ENCODE measurements around the gene TPM2.

Gene TPM2

DNA sequence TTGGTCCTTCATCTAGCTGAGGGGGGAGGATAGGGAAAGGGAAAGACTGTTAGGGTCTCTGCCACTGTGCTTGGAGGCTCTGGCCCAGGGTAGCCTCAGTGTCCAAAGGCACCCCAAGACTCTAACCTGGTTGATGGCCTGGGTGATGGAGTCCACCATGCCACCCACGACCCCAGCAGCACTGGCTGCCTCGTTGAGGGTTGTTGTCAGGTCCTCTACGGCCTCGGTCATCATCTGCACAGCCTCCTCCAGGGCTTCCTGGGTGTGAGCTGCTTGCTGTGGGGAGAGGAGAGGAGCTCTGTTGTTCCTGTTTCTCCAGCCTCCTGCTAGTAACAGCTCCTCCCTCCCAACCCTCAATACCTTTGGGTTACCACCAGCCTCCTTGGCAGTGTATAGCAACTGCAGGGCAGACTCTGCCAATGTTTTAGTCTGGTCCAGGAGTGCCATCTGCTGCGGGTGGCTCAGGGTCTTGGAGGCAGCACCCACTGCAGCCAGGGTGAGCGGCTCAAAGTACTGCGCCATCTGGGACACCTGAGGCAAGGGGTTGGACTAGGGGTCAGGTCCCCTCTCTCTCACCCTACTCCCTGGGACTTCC is 16.2 kb upstream of the TPM2 start:
- Histone ChIP-seq H3K27ac (no peak overlapping the region), H3K36me3 (peaks cover 100% of the 10 kb centered on the region)
- TF ChIP-seq, protein P1, sequence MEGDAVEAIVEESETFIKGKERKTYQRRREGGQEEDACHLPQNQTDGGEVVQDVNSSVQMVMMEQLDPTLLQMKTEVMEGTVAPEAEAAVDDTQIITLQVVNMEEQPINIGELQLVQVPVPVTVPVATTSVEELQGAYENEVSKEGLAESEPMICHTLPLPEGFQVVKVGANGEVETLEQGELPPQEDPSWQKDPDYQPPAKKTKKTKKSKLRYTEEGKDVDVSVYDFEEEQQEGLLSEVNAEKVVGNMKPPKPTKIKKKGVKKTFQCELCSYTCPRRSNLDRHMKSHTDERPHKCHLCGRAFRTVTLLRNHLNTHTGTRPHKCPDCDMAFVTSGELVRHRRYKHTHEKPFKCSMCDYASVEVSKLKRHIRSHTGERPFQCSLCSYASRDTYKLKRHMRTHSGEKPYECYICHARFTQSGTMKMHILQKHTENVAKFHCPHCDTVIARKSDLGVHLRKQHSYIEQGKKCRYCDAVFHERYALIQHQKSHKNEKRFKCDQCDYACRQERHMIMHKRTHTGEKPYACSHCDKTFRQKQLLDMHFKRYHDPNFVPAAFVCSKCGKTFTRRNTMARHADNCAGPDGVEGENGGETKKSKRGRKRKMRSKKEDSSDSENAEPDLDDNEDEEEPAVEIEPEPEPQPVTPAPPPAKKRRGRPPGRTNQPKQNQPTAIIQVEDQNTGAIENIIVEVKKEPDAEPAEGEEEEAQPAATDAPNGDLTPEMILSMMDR (IDR thresholded peaks at IDR 0.05) = no peak

DNA sequence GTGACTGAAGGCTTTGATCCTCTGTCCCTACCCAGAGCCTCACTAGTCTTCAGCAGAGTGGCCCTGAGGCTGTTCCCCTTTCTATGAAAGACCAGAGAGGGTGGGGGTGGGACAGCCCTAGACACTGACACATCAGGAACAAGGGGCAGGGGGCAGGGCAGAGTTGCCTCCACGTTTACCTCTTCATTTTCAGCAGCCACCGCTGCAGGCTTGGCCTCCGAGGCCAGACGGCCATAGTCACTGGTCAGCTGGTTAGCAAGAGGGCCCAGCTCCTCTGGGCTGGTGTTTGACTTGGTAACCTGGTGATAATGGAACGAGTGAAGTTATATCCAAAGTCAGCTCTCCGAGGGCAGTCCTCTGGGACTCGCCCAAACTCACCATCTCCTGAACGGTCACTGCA is 15.6 kb upstream of the TPM2 start:
- Histone ChIP-seq H3K9me3 (peaks cover 11% of the 10 kb centered on the region), H3K27me3 (no peaks in the 10 kb centered on the region), H3K36me3 (peaks cover 100% of the 10 kb centered on the region), H3K4me1 (ENCODE audit: control insufficient read depth in 1 of 2, insufficient read depth in 1 of 2, low read depth in 1 of 2, low read length in 1 of 2) (no peaks in the 10 kb centered on the region), H3K27ac (no peak overlapping the region), H3K4me3 (ENCODE audit: low read depth in 1 of 2, low read length in 1 of 2) (no peak overlapping the region)
- TF ChIP-seq, protein P1 (IDR thresholded peaks at IDR 0.05) = no peak

More for the DNA sequence above, 16.2 kb upstream of the TPM2 start:
- Histone ChIP-seq H3K4me1 (ENCODE audit: control insufficient read depth in 1 of 2, insufficient read depth in 1 of 2, low read depth in 1 of 2, low read length in 1 of 2) (no peaks in the 10 kb centered on the region), H3K4me3 (ENCODE audit: low read depth in 1 of 2, low read length in 1 of 2) (no peak overlapping the region), H3K9me3 (peaks cover 16% of the 10 kb centered on the region), H3K27me3 (no peaks in the 10 kb centered on the region)

DNA sequence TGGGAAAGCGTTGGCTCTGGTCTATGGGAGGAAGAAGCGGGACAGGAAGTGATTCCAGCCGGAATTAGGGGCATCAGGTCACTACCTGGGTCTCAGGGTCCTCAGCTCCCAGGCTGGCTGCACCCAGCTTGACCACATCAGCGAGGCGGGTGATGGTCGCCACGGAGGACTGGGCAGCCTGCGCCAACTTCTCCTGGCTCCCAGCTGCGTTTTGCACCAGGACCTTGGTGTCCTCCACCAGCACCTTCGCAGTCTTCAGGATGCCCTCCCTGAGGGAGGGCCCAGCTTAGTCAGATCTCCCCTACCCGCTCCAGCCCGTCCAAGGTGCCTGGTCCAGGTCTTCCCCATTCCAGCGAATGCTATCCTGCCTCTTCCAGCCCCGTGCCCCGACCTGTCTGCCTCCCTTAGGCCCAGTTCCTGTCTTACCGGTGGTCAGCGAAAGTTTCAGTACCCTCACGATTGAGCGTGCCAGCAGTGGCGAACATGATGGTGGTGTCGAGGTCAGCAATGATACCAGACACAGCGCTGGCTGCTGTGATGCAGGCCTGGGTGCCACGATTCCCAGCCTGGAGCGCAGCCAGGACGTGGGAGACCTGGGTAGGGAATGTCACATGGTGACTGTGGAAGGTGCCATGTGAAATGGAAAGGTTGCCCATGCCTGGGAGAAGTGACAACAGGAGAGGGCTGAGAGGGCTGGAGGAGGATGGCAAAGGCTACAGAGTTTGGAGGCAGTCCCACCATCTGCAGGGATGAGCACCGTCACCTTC is 14.4 kb upstream of the TPM2 start:
- H3K4me3 ChIP-seq (ENCODE audit: low read depth in 1 of 2, low read length in 1 of 2) = no peak overlapping the region
- TF ChIP-seq, protein P1 (IDR thresholded peaks at IDR 0.05) = no peak
- no peaks in the 10 kb centered on the region for H3K4me1 ChIP-seq (ENCODE audit: control insufficient read depth in 1 of 2, insufficient read depth in 1 of 2, low read depth in 1 of 2, low read length in 1 of 2)
- peaks cover 100% of the 10 kb centered on the region for H3K36me3 ChIP-seq
- no peak overlapping the region for H3K27ac ChIP-seq
- peaks cover 9% of the 10 kb centered on the region for H3K9me3 ChIP-seq
- no peaks in the 10 kb centered on the region for H3K27me3 ChIP-seq

DNA sequence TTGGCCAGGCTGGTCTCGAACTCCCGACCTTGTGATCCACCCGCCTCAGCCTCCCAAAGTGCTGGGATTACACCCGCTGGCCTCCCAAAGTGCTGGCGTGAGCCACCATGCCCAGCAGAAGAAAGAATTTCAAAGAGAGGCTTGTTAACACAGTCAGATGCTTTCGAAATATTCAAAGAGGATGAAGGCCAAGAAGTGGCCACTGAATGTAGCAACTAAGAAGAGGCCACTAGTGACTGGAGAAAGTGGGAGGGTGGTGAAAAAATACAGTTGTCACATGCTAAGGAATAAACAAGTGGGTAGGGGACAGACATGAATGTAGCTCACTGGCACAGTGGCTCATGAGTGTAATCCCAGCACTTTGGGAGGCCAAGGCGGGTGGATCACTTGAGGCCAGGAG is 13.0 kb upstream of the TPM2 start:
- Histone ChIP-seq H3K27ac (no peak overlapping the region), H3K36me3 (peaks cover 100% of the 10 kb centered on the region), H3K4me3 (ENCODE audit: low read depth in 1 of 2, low read length in 1 of 2) (no peak overlapping the region), H3K27me3 (no peaks in the 10 kb centered on the region), H3K9me3 (peaks cover 4% of the 10 kb centered on the region), H3K4me1 (ENCODE audit: control insufficient read depth in 1 of 2, insufficient read depth in 1 of 2, low read depth in 1 of 2, low read length in 1 of 2) (no peaks in the 10 kb centered on the region)
- TF ChIP-seq, protein P1 (IDR thresholded peaks at IDR 0.05) = no peak

DNA sequence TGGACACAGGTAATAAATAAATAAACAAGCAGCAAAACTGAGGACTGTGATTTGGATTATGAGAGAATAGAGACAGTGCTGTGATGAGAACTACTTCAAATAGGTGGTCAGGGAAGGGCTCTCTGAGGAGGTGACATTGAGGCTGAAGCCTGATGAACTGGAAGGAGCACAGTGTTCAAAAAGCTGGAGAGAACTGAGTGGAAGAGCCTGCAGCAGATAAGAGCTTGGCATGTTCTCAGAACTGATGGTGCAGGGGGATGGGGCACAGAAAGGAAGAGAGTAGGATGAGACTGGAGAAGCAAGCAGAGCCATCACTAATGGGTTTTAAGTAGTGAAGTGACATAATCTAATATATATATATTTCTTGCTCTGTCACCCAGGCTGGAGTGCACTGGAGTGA is 11.2 kb upstream of the TPM2 start:
- H3K27ac ChIP-seq = no peak overlapping the region
- H3K36me3 ChIP-seq = peaks cover 100% of the 10 kb centered on the region
- TF ChIP-seq, protein P1 (IDR thresholded peaks at IDR 0.05) = no peak
- H3K9me3 ChIP-seq = no peaks in the 10 kb centered on the region
- H3K4me1 ChIP-seq (ENCODE audit: control insufficient read depth in 1 of 2, insufficient read depth in 1 of 2, low read depth in 1 of 2, low read length in 1 of 2) = no peaks in the 10 kb centered on the region
- no peaks in the 10 kb centered on the region for H3K27me3 ChIP-seq
- H3K4me3 ChIP-seq (ENCODE audit: low read depth in 1 of 2, low read length in 1 of 2) = no peak overlapping the region
